ENCODE results near the gene SUSD4.

- TF ChIP-seq, protein P1, sequence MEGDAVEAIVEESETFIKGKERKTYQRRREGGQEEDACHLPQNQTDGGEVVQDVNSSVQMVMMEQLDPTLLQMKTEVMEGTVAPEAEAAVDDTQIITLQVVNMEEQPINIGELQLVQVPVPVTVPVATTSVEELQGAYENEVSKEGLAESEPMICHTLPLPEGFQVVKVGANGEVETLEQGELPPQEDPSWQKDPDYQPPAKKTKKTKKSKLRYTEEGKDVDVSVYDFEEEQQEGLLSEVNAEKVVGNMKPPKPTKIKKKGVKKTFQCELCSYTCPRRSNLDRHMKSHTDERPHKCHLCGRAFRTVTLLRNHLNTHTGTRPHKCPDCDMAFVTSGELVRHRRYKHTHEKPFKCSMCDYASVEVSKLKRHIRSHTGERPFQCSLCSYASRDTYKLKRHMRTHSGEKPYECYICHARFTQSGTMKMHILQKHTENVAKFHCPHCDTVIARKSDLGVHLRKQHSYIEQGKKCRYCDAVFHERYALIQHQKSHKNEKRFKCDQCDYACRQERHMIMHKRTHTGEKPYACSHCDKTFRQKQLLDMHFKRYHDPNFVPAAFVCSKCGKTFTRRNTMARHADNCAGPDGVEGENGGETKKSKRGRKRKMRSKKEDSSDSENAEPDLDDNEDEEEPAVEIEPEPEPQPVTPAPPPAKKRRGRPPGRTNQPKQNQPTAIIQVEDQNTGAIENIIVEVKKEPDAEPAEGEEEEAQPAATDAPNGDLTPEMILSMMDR (IDR thresholded peaks at IDR 0.05; ENCODE audit: low read length) = no peak
- TF ChIP-seq EZH2 (IDR thresholded peaks at IDR 0.05; ENCODE audit: borderline replicate concordance, low read length) = no peak
These were observed 187.5 kb downstream of the SUSD4 start for GRCh38 chr1:223176437-223176836.

Measured in OCI-LY1 (cell line).